ENCODE results near the gene CHD6. TPM values are rescaled to one million over a fixed set of nuclear protein-coding genes. Genes with fewer than 3 reads are reported as not detected.

The CHD6 gene
- total and polyA plus RNA-seq, 12 donors, result 9.2 to 56.8 (median 41.7) TPM

DNA sequence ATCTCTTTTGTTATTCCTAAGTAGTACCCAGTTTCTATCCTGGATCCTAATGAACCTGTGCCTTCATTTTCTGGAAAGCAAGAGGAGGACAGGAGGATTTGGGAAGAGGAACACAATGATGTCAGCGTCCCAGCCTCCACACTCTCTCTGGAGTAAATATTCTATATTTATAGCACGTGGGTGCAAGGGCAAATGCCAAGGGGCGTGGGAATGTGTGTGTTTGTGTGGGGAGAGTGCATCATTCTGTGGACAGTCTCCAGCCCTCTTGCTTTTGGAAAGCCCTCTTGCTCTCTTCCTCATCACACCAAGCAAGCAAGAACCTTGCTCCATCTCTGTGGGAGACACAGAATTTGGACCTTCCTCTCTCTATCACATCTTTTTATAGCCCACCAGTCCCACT, 148.3 kb downstream of the CHD6 start:
- TF ChIP-seq, protein P1, sequence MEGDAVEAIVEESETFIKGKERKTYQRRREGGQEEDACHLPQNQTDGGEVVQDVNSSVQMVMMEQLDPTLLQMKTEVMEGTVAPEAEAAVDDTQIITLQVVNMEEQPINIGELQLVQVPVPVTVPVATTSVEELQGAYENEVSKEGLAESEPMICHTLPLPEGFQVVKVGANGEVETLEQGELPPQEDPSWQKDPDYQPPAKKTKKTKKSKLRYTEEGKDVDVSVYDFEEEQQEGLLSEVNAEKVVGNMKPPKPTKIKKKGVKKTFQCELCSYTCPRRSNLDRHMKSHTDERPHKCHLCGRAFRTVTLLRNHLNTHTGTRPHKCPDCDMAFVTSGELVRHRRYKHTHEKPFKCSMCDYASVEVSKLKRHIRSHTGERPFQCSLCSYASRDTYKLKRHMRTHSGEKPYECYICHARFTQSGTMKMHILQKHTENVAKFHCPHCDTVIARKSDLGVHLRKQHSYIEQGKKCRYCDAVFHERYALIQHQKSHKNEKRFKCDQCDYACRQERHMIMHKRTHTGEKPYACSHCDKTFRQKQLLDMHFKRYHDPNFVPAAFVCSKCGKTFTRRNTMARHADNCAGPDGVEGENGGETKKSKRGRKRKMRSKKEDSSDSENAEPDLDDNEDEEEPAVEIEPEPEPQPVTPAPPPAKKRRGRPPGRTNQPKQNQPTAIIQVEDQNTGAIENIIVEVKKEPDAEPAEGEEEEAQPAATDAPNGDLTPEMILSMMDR (IDR thresholded peaks at IDR 0.05), result no peak
- TF ChIP-seq POLR2A (IDR thresholded peaks at IDR 0.05), result no peak
- Histone ChIP-seq H3K27ac (no peak overlapping the region), H3K36me3 (replicated peaks in 1 of 2) (peaks cover 0 to 30% of the 10 kb centered on the region in 2 donors), H3K4me3 (no peak overlapping the region), H3K4me1 (replicated peaks in 1 of 2) (peaks cover under 1 to 4% of the 10 kb centered on the region in 2 donors), H3K27me3 (no peaks in the 10 kb centered on the region), H3K9me3 (replicated peaks in 1 of 3) (no peaks in the 10 kb centered on the region)
- intact Hi-C loops (cut with DNase I), result no loop called here
- WGBS, 4 donors, result 78 to 88% (median 83%) methylated on average over 3 of the region's 3 CpGs
- no peak for DNase-seq

DNA sequence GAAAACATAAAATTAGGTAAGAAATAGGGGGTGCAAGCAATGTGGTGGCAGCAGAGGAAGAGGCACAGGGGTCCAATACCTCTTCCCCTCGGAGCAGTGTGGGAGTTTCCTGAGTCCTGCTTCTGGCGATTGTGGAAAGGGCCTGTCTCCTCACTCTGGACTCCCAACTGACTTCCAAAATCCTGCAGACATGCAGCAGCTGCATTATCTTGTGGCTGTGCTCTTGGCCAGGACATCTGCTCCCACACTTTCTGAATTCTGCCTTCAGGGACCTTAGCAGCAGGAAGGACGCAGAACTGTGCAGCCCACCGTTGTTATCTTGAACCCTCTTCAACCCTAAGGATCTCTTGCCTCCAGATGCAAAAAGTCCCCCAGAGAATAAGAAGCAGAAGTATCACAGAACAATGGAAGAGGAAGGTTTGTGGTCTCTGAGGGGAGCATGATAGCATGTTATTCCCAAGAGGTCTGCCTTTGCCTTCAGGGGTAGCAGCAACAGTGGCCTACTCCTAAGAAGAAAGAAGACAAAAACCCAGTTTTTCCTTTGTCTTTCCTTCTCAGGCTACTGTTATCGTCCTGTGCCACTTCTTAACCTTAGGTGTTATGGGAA, 149.1 kb downstream of the CHD6 start:
- WGBS, 4 donors, result 77 to 93% (median 89%) methylated on average over 5 of the region's 5 CpGs
- peaks cover 0 to 30% of the 10 kb centered on the region in 2 donors for H3K36me3 ChIP-seq (replicated peaks in 1 of 2)

DNA sequence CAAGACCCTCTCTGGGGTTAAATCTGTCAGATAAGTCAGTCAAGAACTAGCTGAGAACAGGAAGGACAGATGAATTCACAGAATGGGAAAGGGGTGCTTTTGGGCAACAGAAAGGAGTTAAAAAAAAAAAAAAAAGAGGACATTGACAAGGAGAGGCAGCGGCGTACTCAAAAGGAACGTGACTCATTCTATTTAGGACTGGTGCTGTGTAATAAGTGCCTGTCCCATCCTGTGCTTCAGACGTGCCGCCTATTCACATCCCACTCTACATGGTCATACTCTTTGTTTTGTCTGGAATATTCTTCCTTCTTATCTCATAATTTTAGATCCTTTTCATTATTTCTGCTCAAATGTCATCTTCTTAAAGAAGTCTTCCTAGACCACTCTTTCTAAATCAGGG, 150.5 kb downstream of the CHD6 start:
- Histone ChIP-seq H3K4me1 (replicated peaks in 1 of 2) (no peaks in the 10 kb centered on the region), H3K27me3 (no peaks in the 10 kb centered on the region), H3K27ac (no peak overlapping the region), H3K4me3 (no peak overlapping the region), H3K9me3 (replicated peaks in 1 of 3) (no peaks in the 10 kb centered on the region), H3K36me3 (replicated peaks in 1 of 2) (peaks cover 0 to 23% of the 10 kb centered on the region in 2 donors)
- DNase-seq, result no peak
- 54 to 81% (median 76%) methylated on average over 5 of the region's 5 CpGs for WGBS, 4 donors
- TF ChIP-seq, protein P1 (IDR thresholded peaks at IDR 0.05), result no peak
- TF ChIP-seq POLR2A (IDR thresholded peaks at IDR 0.05), result no peak
- intact Hi-C loops (cut with DNase I), result no loop called here

More for the DNA sequence above, 149.1 kb downstream of the CHD6 start:
- DNase-seq, result no peak
- intact Hi-C loops (cut with DNase I), result no loop called here
- Histone ChIP-seq H3K4me1 (replicated peaks in 1 of 2) (peaks cover 0 to 3% of the 10 kb centered on the region in 2 donors), H3K9me3 (replicated peaks in 1 of 3) (no peaks in the 10 kb centered on the region), H3K4me3 (no peak overlapping the region), H3K27ac (no peak overlapping the region), H3K27me3 (no peaks in the 10 kb centered on the region)
- no peak for TF ChIP-seq POLR2A (IDR thresholded peaks at IDR 0.05)
- TF ChIP-seq, protein P1 (IDR thresholded peaks at IDR 0.05), result no peak

DNA sequence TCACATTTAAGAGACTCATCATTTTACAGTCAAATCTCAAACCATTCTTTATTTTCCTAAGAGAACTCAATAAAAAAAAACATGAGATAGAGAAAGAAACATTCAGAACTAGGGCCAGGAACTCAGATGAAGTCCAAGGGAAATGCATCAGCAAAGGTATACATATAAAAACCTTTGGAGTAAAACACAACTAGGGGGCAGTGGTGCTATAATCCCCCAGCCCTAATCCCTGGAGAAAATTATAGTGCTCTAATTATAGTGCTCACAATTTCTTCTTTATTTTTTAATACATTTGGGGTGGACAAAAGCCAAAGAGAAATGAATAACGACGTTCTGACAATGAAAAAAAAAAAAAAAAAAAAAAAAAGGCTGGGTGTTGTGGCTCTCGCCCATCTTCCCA, 151.0 kb downstream of the CHD6 start:
- WGBS, 4 donors, result 74 to 98% (median 85%) methylated on average over 3 of the region's 3 CpGs
- peaks cover 0 to 18% of the 10 kb centered on the region in 2 donors for H3K36me3 ChIP-seq (replicated peaks in 1 of 2)
- DNase-seq, result no peak
- no peaks in the 10 kb centered on the region for H3K9me3 ChIP-seq (replicated peaks in 1 of 3)
- TF ChIP-seq, protein P1 (IDR thresholded peaks at IDR 0.05), result no peak
- no peak for TF ChIP-seq POLR2A (IDR thresholded peaks at IDR 0.05)
- no peak overlapping the region for H3K4me3 ChIP-seq
- intact Hi-C loops (cut with DNase I), result no loop called here
- H3K27me3 ChIP-seq, result no peaks in the 10 kb centered on the region
- H3K4me1 ChIP-seq (replicated peaks in 1 of 2), result no peaks in the 10 kb centered on the region
- no peak overlapping the region for H3K27ac ChIP-seq

Data from adrenal gland (tissue), 12 donors.